Muscle layer of duodenum (tissue), 2 donors: ENCODE data around the gene ERVMER34-1.

ENCODE experiments used
- H3K27ac ChIP-seq: one replicate; pipeline ENCODE4 v1.7.0; 2013; ENCODE audit warnings: mild to moderate bottlenecking, low read length
- H3K27me3 ChIP-seq: one replicate; pipeline ENCODE4 v1.7.0; 2013; ENCODE audit warnings: low read depth, mild to moderate bottlenecking, control low read depth, low read length
- H3K36me3 ChIP-seq, 2 donors: one replicate each; pipeline ENCODE4 v1.7.0; 2013; ENCODE audit warnings: low read length in 2 of 2, control low read depth in 1 of 2, mild to moderate bottlenecking in 1 of 2; ENCODE audit not compliant: insufficient read depth in 2 of 2, control insufficient read depth in 1 of 2
- H3K4me1 ChIP-seq, 2 donors: one replicate each; pipeline ENCODE4 v1.7.0; 2013; ENCODE audit warnings: low read length in 2 of 2, mild to moderate bottlenecking in 2 of 2, control low read depth in 1 of 2, moderate library complexity in 1 of 2; ENCODE audit not compliant: insufficient read depth in 2 of 2, control insufficient read depth in 1 of 2
- H3K4me3 ChIP-seq, 2 donors: one replicate each; pipeline ENCODE4 v1.7.0; 2013; ENCODE audit warnings: low read length in 2 of 2, low read depth in 1 of 2, mild to moderate bottlenecking in 1 of 2
- H3K9me3 ChIP-seq, 2 donors: one replicate each; pipeline ENCODE4 v1.7.0; 2013; ENCODE audit warnings: low read length in 2 of 2, control low read depth in 1 of 2, mild to moderate bottlenecking in 1 of 2; ENCODE audit not compliant: control insufficient read depth in 1 of 2
- donor health status: healthy.

Gene ERVMER34-1

GRCh38 chr4:52704133-52704532 lies 47.1 kb downstream of the ERVMER34-1 start:
- H3K36me3 ChIP-seq, result no peaks in the 10 kb centered on the region
- H3K4me3 ChIP-seq, result no peak overlapping the region
- no peaks in the 10 kb centered on the region for H3K4me1 ChIP-seq
- no peaks in the 10 kb centered on the region for H3K9me3 ChIP-seq
- no peaks in the 10 kb centered on the region for H3K27me3 ChIP-seq
- H3K27ac ChIP-seq, result no peak overlapping the region

- no peak overlapping the region for H3K4me3 ChIP-seq
- H3K4me1 ChIP-seq, result no peaks in the 10 kb centered on the region
- H3K27me3 ChIP-seq, result no peaks in the 10 kb centered on the region
- H3K27ac ChIP-seq, result no peak overlapping the region
- no peaks in the 10 kb centered on the region for H3K36me3 ChIP-seq
- H3K9me3 ChIP-seq, result no peaks in the 10 kb centered on the region
Measured at GRCh38 chr4:52701207-52701606, 50.0 kb downstream of the ERVMER34-1 start.

GRCh38 chr4:52694936-52695335 lies 56.3 kb downstream of the ERVMER34-1 start:
- H3K36me3 ChIP-seq, result no peaks in the 10 kb centered on the region
- peaks cover 0 to 7% of the 10 kb centered on the region in 2 donors for H3K9me3 ChIP-seq
- no peaks in the 10 kb centered on the region for H3K27me3 ChIP-seq
- H3K4me3 ChIP-seq, result no peak overlapping the region
- no peaks in the 10 kb centered on the region for H3K4me1 ChIP-seq
- no peak overlapping the region for H3K27ac ChIP-seq

GRCh38 chr4:52693492-52693891 lies 57.7 kb downstream of the ERVMER34-1 start:
- Histone ChIP-seq H3K9me3 (peaks cover 0 to 7% of the 10 kb centered on the region in 2 donors), H3K27me3 (no peaks in the 10 kb centered on the region), H3K4me1 (no peaks in the 10 kb centered on the region), H3K4me3 (no peak overlapping the region), H3K27ac (no peak overlapping the region), H3K36me3 (no peaks in the 10 kb centered on the region)
